HepG2 (cell line): ENCODE data around the gene HPGD. TPM values are rescaled to one million over a fixed set of nuclear protein-coding genes. Genes with fewer than 3 reads are reported as not detected.

Experiments
- ARNTL ChIP-seq: sonication (generic); formaldehyde crosslinking; IDR thresholded peaks from 2 replicates; pipeline ENCODE4 v1.4.0; 2020; ENCODE audit warnings: mild to moderate bottlenecking, missing genetic modification reagents
- FLYWCH1 ChIP-seq: sonication (generic); formaldehyde crosslinking; IDR thresholded peaks from 2 replicates; pipeline ENCODE4 v1.8.1; 2023; ENCODE audit warnings: mild to moderate bottlenecking, missing genetic modification reagents
- FOSL1 ChIP-seq: sonication (generic); formaldehyde crosslinking; IDR thresholded peaks from 2 replicates; pipeline ENCODE4 v1.9.0; 2021; ENCODE audit warnings: missing genetic modification reagents, borderline replicate concordance
- GLI4 ChIP-seq: sonication (generic); formaldehyde crosslinking; IDR thresholded peaks from 2 replicates; pipeline ENCODE4 v1.5.1; 2020; ENCODE audit warnings: missing genetic modification reagents, mild to moderate bottlenecking, moderate library complexity, borderline replicate concordance
- IRX3 ChIP-seq: sonication (generic); formaldehyde crosslinking; IDR thresholded peaks from 2 replicates; pipeline ENCODE4 v1.8.1; 2023; ENCODE audit warnings: mild to moderate bottlenecking, low read depth, missing genetic modification reagents, borderline replicate concordance
- MXI1 ChIP-seq: IDR thresholded peaks from 3 replicates; pipeline ENCODE4 v1.6.1; 2012; ENCODE audit warnings: low read depth, low read length, inconsistent platforms, borderline replicate concordance
- NFKBIZ ChIP-seq: IDR thresholded peaks from 2 replicates; pipeline ENCODE4 v1.6.1; 2018; ENCODE audit warnings: missing genetic modification reagents, missing compliant biosample characterization
- PHF21A ChIP-seq: sonication (generic); formaldehyde crosslinking; IDR thresholded peaks from 2 replicates; pipeline ENCODE4 v1.5.0; 2020; ENCODE audit warnings: mild to moderate bottlenecking, missing genetic modification reagents
- PRMT3 ChIP-seq: sonication (generic); formaldehyde crosslinking; IDR thresholded peaks from 2 replicates; pipeline ENCODE4 v1.8.1; 2022; ENCODE audit warnings: low read depth, mild to moderate bottlenecking, moderate library complexity, missing genetic modification reagents, borderline replicate concordance
- RFX3 ChIP-seq: IDR thresholded peaks from 2 replicates; pipeline ENCODE4 v1.6.1; 2016; ENCODE audit warnings: missing biosample characterization, missing genetic modification reagents
- SKIL ChIP-seq: sonication (generic); formaldehyde crosslinking; IDR thresholded peaks from 2 replicates; pipeline ENCODE4 v1.8.0; 2022; ENCODE audit warnings: missing genetic modification reagents, mild to moderate bottlenecking, moderate library complexity, borderline replicate concordance
- SMC3 ChIP-seq: IDR thresholded peaks from 2 replicates; pipeline ENCODE4 v1.6.1; 2011; ENCODE audit warnings: low read length, improper control_type of control experiment
- SOX13 ChIP-seq, 3 experiments: fragments of 450-650 bp in 1 of 3; sonication (generic) in 1 of 3; formaldehyde crosslinking in 1 of 3; IDR thresholded peaks in 2 of 3; conservative IDR thresholded peaks in 1 of 3; 2 replicates each; pipeline versions ENCODE4 v1.5.0 to v1.6.1; 2016 to 2020; ENCODE audit warnings: antibody characterized with exemption in 1 of 3, mild to moderate bottlenecking in 1 of 3, missing compliant biosample characterization in 1 of 3, missing genetic modification reagents in 1 of 3, moderate library complexity in 1 of 3
- SUZ12 ChIP-seq: fragments of 150-350 bp; IDR thresholded peaks from 2 replicates; pipeline ENCODE4 v1.6.1; 2014; ENCODE audit warnings: low read depth, low read length
- TCF7L2 ChIP-seq: IDR thresholded peaks from 2 replicates; pipeline ENCODE4 v1.6.1; 2011; ENCODE audit warnings: mild to moderate bottlenecking, low read depth, low read length, moderate library complexity
- UBTF ChIP-seq: sonication (generic); formaldehyde crosslinking; IDR thresholded peaks from 2 replicates; pipeline ENCODE4 v1.4.0; 2020; ENCODE audit warnings: mild to moderate bottlenecking, missing genetic modification reagents
- ZNF234 ChIP-seq: sonication (generic); formaldehyde crosslinking; conservative IDR thresholded peaks from 2 replicates; pipeline ENCODE4 v1.5.1; 2020; ENCODE audit warnings: mild to moderate bottlenecking, missing genetic modification reagents
- ZNF34 ChIP-seq: sonication (generic); formaldehyde crosslinking; IDR thresholded peaks from 2 replicates; pipeline ENCODE4 v1.4.0; 2020; ENCODE audit warnings: mild to moderate bottlenecking, missing genetic modification reagents, borderline replicate concordance
- ZNF749 ChIP-seq: sonication (generic); formaldehyde crosslinking; IDR thresholded peaks from 2 replicates; pipeline ENCODE4 v1.8.0; 2022; ENCODE audit warnings: mild to moderate bottlenecking, missing genetic modification reagents, moderate library complexity, borderline replicate concordance
- polyA plus RNA-seq, 8 experiments: library from polyadenylated mRNA; depleted of rRNA in 3 of 8; stranded (reverse) in 7 of 8; unstranded in 1 of 8; fragments of >200 nt; fragmentation: Illumina TruSeq in 4 of 8; extraction: Trizol in 4 of 8; gene quantifications; 2 replicates each; pipeline versions ENCODE4 v1.2.1 to v1.2.3, GENCODE V29; 2011 to 2016; ENCODE audit warnings: low read depth in 4 of 8, missing spikeins in 1 of 8, mixed read lengths in 1 of 8; ENCODE audit not compliant: insufficient read depth in 1 of 8
- total RNA-seq, 5 experiments: library from RNA; depleted of rRNA; stranded (reverse); fragments of >200 nt; fragmentation: Illumina TruSeq; extraction: Trizol; gene quantifications; 2 replicates each; pipeline ENCODE4 v1.2.3, GENCODE V29; 2016; ENCODE audit warnings: low read depth in 1 of 5
- TF ChIP-seq, protein P1 (sequence below): sonication (generic); formaldehyde crosslinking; IDR thresholded peaks from 2 replicates; pipeline ENCODE4 v1.9.0; 2022; ENCODE audit warnings: missing genetic modification reagents, mild to moderate bottlenecking, borderline replicate concordance
- TF ChIP-seq, protein P2 (sequence below), 2 experiments: fragments of 450-650 bp in 1 of 2; sonication (generic) in 1 of 2; formaldehyde crosslinking; IDR thresholded peaks; 2 replicates each; pipeline versions ENCODE4 v1.5.0 to v1.8.0; 2020 to 2022; ENCODE audit warnings: mild to moderate bottlenecking in 1 of 2, missing genetic modification reagents in 1 of 2
- TF ChIP-seq, protein P3 (sequence below): IDR thresholded peaks from 2 replicates; pipeline ENCODE4 v1.6.1; 2012; ENCODE audit warnings: inconsistent platforms

HPGD gene
- total and polyA plus RNA-seq, 2 of the 13 experiments (the other 11 are each of a cell fraction or from before 2014, with no cell fraction given), result 0.13 to 0.24 TPM

DNA sequence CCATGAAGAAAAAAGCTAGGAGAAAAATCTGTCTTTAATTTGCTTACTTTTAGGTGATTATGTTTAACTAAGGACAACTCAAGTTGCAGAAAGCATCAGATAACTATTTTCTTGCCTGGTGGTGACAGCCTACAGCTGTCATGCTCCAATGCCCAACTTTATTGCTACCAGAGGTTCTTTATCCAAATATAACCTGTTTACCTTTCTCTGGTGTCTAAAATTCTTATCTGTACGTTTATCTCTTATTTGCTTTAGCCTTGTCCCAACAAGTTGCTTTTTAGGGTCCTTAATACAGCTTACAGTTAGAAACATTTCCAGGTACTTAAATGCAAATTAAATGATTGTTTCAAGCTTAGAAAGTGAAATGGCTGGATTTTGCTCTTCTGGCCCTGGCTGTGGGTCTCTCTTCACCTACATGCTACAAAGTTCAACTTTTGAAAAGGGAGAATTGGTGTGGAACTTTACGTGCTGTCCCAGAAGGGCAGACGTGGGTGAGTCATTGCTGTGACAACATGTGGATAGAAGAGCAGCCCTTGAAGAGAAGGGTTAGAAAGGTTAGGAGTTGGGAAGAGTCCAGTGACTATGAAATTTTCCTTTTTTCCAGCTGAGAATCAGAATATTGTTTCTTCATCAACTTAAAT, 60.7 kb downstream of the HPGD start (continued):
- TF ChIP-seq, protein P1, sequence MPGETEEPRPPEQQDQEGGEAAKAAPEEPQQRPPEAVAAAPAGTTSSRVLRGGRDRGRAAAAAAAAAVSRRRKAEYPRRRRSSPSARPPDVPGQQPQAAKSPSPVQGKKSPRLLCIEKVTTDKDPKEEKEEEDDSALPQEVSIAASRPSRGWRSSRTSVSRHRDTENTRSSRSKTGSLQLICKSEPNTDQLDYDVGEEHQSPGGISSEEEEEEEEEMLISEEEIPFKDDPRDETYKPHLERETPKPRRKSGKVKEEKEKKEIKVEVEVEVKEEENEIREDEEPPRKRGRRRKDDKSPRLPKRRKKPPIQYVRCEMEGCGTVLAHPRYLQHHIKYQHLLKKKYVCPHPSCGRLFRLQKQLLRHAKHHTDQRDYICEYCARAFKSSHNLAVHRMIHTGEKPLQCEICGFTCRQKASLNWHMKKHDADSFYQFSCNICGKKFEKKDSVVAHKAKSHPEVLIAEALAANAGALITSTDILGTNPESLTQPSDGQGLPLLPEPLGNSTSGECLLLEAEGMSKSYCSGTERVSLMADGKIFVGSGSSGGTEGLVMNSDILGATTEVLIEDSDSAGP (CRISPR knock-in tag), result no peak
- TF ChIP-seq PRMT3 (no peak), ZNF749 (CRISPR knock-in tag) (no peak), NFKBIZ (CRISPR knock-in tag) (no peak), FLYWCH1 (CRISPR knock-in tag) (no peak), PHF21A (CRISPR knock-in tag) (peak; percentile 49; the same call in 1 of the 2 replicates), SUZ12 (no peak), FOSL1 (CRISPR knock-in tag) (peak; percentile 67; the same call in 1 of the 2 replicates), ARNTL (CRISPR knock-in tag) (no peak), SOX13 (IDR thresholded peaks at IDR 0.05) (no peak), SOX13 (CRISPR knock-in tag; conservative IDR thresholded peaks at IDR 0.05 in 1 of 2, IDR thresholded peaks at IDR 0.05 in 1 of 2) (no peak), SMC3 (no peak), RFX3 (CRISPR knock-in tag) (no peak), ZNF234 (CRISPR knock-in tag) (no peak), TCF7L2 (no peak), GLI4 (CRISPR knock-in tag) (no peak), MXI1 (no peak), SKIL (CRISPR knock-in tag) (no peak), IRX3 (no peak), UBTF (no peak), ZNF34 (CRISPR knock-in tag) (no peak)
- TF ChIP-seq, protein P2, sequence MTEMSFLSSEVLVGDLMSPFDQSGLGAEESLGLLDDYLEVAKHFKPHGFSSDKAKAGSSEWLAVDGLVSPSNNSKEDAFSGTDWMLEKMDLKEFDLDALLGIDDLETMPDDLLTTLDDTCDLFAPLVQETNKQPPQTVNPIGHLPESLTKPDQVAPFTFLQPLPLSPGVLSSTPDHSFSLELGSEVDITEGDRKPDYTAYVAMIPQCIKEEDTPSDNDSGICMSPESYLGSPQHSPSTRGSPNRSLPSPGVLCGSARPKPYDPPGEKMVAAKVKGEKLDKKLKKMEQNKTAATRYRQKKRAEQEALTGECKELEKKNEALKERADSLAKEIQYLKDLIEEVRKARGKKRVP (CRISPR knock-in tag; IDR thresholded peaks at IDR 0.05), result no peak
- TF ChIP-seq, protein P3, sequence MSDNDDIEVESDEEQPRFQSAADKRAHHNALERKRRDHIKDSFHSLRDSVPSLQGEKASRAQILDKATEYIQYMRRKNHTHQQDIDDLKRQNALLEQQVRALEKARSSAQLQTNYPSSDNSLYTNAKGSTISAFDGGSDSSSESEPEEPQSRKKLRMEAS, result no peak
